Hepatocyte (in vitro differentiated cells): ENCODE measurements around the gene SERINC1.

Source experiments
- EZH2 ChIP-seq: fragments of 200-600 bp; sonication (generic); IDR thresholded peaks from 2 replicates; pipeline ENCODE4 v1.6.1; 2016; ENCODE audit warnings: antibody characterized with exemption, mild to moderate bottlenecking, borderline replicate concordance
- EZH2phosphoT487 ChIP-seq: fragments of 200-600 bp; sonication (generic); IDR thresholded peaks from one replicate; pipeline ENCODE4 v1.6.1; 2018; ENCODE audit warnings: antibody characterized with exemption, mild to moderate bottlenecking, low read depth, moderate library complexity; ENCODE audit not compliant: unreplicated experiment, severe bottlenecking
- TF ChIP-seq, protein P1 (sequence below): fragments of 200-600 bp; sonication (generic); IDR thresholded peaks from 2 replicates; pipeline ENCODE4 v1.5.1; 2016; ENCODE audit warnings: antibody characterized with exemption, mild to moderate bottlenecking; ENCODE audit not compliant: poor library complexity

GRCh38 chr6:122408240-122408639 is 63.4 kb downstream of the SERINC1 start:
- TF ChIP-seq, protein P1, sequence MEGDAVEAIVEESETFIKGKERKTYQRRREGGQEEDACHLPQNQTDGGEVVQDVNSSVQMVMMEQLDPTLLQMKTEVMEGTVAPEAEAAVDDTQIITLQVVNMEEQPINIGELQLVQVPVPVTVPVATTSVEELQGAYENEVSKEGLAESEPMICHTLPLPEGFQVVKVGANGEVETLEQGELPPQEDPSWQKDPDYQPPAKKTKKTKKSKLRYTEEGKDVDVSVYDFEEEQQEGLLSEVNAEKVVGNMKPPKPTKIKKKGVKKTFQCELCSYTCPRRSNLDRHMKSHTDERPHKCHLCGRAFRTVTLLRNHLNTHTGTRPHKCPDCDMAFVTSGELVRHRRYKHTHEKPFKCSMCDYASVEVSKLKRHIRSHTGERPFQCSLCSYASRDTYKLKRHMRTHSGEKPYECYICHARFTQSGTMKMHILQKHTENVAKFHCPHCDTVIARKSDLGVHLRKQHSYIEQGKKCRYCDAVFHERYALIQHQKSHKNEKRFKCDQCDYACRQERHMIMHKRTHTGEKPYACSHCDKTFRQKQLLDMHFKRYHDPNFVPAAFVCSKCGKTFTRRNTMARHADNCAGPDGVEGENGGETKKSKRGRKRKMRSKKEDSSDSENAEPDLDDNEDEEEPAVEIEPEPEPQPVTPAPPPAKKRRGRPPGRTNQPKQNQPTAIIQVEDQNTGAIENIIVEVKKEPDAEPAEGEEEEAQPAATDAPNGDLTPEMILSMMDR = no peak
- TF ChIP-seq EZH2 (no peak), EZH2phosphoT487 (no peak)
